Measurements from ENCODE around the gene U2AF2. TPM values are rescaled to one million over a fixed set of nuclear protein-coding genes. Genes with fewer than 3 reads are reported as not detected.
A peak's percentile ranks its signal among the peaks of the same experiment; 100 is the strongest.

Gene U2AF2
- total RNA-seq, 6 experiments from 2014 or later: 55.1 to 75.6 (median 63.5) TPM

- 15% methylated on average over 11 of the region's 12 CpGs for WGBS (ENCODE audit: insufficient coverage, low coverage, low lambda C conversion rate, missing lambda C conversion rate)
- ATAC-seq (no peak), DNase-seq (no peak)
- H3K27ac ChIP-seq: peak overlapping the region; percentile 76 to 83 (median 79)
- TF ChIP-seq POLR2A (IDR thresholded peaks at IDR 0.05) (no peak), CTCF (IDR thresholded peaks at IDR 0.05) (no peak)
- peaks cover 0 to 13% (median 5%) of the 10 kb centered on the region in 4 donors for H3K4me1 ChIP-seq
- no peaks in the 10 kb centered on the region for H3K27me3 ChIP-seq
- peak overlapping the region; percentile 50 to 81 (median 77) for H3K4me3 ChIP-seq
- H3K36me3 ChIP-seq: no peaks in the 10 kb centered on the region
- intact Hi-C loops (cut with DNase I): loop anchor here in 1 of 2 donors (5.0 kb wide), 1 partner anchor 89 kb away; no protein-coding TSS in a partner anchor
- no peaks in the 10 kb centered on the region for H3K9me3 ChIP-seq
Observed at GRCh38 chr19:55606471-55606787, 48.4 kb upstream of the U2AF2 start.

- ATAC-seq (no peak), DNase-seq (no peak)
- Histone ChIP-seq H3K27ac (no peak overlapping the region), H3K4me1 (peaks cover 0 to 13% (median 5%) of the 10 kb centered on the region in 4 donors), H3K27me3 (no peaks in the 10 kb centered on the region), H3K9me3 (no peaks in the 10 kb centered on the region), H3K36me3 (no peaks in the 10 kb centered on the region), H3K4me3 (peak overlapping the region in 2 of 3 donors; percentile 50 to 77)
- intact Hi-C loops (cut with DNase I): loop anchor here in 1 of 2 donors (5.0 kb wide), 1 partner anchor 90 kb away; no protein-coding TSS in a partner anchor
- WGBS (ENCODE audit: insufficient coverage, low coverage, low lambda C conversion rate, missing lambda C conversion rate): 72% methylated on average over 9 of the region's 9 CpGs
- no peak for TF ChIP-seq CTCF (IDR thresholded peaks at IDR 0.05)
- TF ChIP-seq POLR2A (IDR thresholded peaks at IDR 0.05): no peak
Observed at GRCh38 chr19:55606817-55607216, 48.0 kb upstream of the U2AF2 start.

GRCh38 chr19:55609326-55609725 lies 45.5 kb upstream of the U2AF2 start:
- no peaks in the 10 kb centered on the region for H3K9me3 ChIP-seq
- DNase-seq (no peak), ATAC-seq (no peak)
- TF ChIP-seq POLR2A (IDR thresholded peaks at IDR 0.05) (no peak), CTCF (IDR thresholded peaks at IDR 0.05) (no peak)
- no peak overlapping the region for H3K27ac ChIP-seq
- intact Hi-C loops (cut with DNase I): loop anchor here in 1 of 2 donors (5.0 kb wide), 1 partner anchor 92 kb away; no protein-coding TSS in a partner anchor
- no peaks in the 10 kb centered on the region for H3K36me3 ChIP-seq
- peaks cover 0 to 11% (median 5%) of the 10 kb centered on the region in 4 donors for H3K4me1 ChIP-seq
- no peaks in the 10 kb centered on the region for H3K27me3 ChIP-seq
- H3K4me3 ChIP-seq: no peak overlapping the region
- 33% methylated on average over 2 of the region's 5 CpGs for WGBS (ENCODE audit: insufficient coverage, low coverage, low lambda C conversion rate, missing lambda C conversion rate)

GRCh38 chr19:55611300-55611982 lies 43.4 kb upstream of the U2AF2 start:
- WGBS (ENCODE audit: insufficient coverage, low coverage, low lambda C conversion rate, missing lambda C conversion rate): 77% methylated on average over 12 of the region's 15 CpGs

More at GRCh38 chr19:55611300-55611982, 43.4 kb upstream of the U2AF2 start:
- Histone ChIP-seq H3K4me3 (no peak overlapping the region), H3K27ac (no peak overlapping the region), H3K9me3 (no peaks in the 10 kb centered on the region), H3K4me1 (peaks cover 0 to 5% (median 3%) of the 10 kb centered on the region in 4 donors), H3K27me3 (no peaks in the 10 kb centered on the region), H3K36me3 (peaks cover 0 to 13% (median 0%) of the 10 kb centered on the region in 4 donors)
- no peak for DNase-seq
- TF ChIP-seq POLR2A (IDR thresholded peaks at IDR 0.05) (no peak), CTCF (IDR thresholded peaks at IDR 0.05) (no peak)
- no peak for ATAC-seq
- intact Hi-C loops (cut with DNase I): no loop called here
